Left kidney (tissue), 2 donors: Measurements from ENCODE around the gene RETSAT. TPM values are rescaled to one million over a fixed set of nuclear protein-coding genes. Genes with fewer than 3 reads are reported as not detected.
"Not testable (repeated sequence)": the region's sequence is repeated elsewhere in the genome, so short reads cannot be mapped to it uniquely, and the experiment has no call there.

Experiments used
- DNase-seq: peaks from one replicate; pipeline ENCODE4 v3.0.0-alpha.2; 2013
- polyA plus RNA-seq: library from polyadenylated mRNA; unstranded; fragments of 120-200 nt; gene quantifications from one replicate; pipeline ENCODE4 v1.2.1, GENCODE V29; 2013; ENCODE audit not compliant: insufficient read length

RETSAT gene
- polyA plus RNA-seq, 1 donor, result 26.7 TPM

- not testable (repeated sequence) for DNase-seq
These were observed 28.8 kb upstream of the RETSAT start for GRCh38 chr2:85383151-85383550.

DNA sequence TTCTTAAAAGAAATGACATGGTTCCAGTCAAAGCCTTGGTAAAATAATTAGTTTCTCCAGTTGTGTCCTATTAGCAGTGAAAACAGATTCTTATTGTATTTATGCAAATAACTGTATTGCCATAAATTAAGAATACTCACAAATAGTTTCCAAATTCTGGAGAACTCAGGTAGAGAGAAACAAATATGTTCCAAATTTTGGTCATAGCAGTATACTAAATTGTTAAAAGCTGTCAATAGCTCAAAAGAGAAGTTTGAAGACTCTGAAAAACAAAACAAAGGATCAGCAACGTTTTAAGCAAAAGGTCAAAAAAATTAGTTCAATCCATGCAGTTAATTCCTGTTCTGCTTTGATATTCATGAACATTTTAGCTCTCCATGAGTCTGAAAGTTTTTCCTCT is 25.7 kb upstream of the RETSAT start:
- no peak for DNase-seq

DNA sequence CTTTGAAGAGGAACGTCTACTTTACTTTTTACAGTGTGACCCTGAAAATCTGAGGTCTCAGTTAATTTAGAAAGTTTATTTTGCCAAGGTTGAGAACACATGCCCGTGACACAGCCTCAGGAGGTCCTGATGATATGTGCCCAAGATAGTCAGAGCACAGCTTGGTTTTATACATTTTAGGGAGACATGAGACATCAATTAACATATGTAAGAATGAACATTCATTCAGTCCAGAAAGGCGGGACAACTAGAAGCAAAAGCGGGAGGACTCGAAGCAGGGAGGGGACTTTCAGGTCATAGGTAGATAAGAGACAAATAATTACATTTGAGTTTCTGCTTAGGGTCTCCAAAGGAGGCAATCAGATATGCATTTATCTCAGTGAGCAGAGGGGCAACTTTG is 23.9 kb upstream of the RETSAT start:
- DNase-seq, result no peak

- DNase-seq, result no peak
These were observed 22.8 kb upstream of the RETSAT start for GRCh38 chr2:85377083-85377482.

GRCh38 chr2:85376291-85377065 is 22.1 kb upstream of the RETSAT start:
- DNase-seq, result no peak

DNA sequence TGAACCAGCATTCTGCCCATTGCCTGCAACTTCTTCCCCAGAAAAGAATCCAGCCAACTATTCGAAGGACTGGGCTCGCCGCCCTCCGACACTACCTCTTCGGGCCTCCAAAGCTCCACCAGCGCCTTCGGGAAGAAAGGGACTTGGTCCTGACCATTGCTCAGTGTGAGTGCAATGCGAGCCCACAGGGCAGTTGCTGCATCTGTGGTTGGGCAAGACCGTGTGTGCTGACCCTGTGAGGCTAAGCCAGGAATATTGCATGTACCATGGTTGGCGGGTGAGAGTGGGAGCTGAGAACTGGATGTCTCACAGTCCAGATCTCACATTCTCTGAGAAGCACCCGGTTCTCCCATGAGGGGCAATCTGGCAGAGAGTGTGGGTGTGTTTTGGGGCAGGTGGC is 16.7 kb upstream of the RETSAT start:
- DNase-seq, result no peak

GRCh38 chr2:85369500-85369899 is 15.2 kb upstream of the RETSAT start:
- no peak for DNase-seq

- no peak for DNase-seq
These were observed 14.6 kb upstream of the RETSAT start for GRCh38 chr2:85368921-85369320.

DNA sequence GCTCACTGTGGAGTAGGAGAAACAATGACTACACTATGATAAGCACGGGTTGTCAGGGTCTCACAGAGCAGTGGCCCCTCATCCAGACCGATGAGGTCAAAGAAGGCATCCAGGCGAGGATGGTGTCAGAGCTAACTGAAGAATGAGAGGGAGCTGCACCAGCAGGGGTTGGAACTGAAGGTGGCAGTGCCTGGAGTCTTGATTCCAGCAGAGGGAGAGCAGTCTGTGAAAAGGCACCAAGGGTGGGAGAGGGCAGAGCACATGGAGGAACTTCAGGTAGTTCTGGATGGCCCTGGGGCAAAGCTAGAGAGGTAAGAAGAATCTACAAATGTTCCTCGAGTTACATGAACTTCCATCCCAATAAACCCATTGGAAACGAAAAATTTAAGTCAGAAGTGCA is 12.9 kb upstream of the RETSAT start:
- no peak for DNase-seq

- DNase-seq, result not testable (repeated sequence)
These were observed 8.5 kb upstream of the RETSAT start for GRCh38 chr2:85362653-85363387.

GRCh38 chr2:85357736-85358135 is 3.4 kb upstream of the RETSAT start:
- DNase-seq, result no peak

DNA sequence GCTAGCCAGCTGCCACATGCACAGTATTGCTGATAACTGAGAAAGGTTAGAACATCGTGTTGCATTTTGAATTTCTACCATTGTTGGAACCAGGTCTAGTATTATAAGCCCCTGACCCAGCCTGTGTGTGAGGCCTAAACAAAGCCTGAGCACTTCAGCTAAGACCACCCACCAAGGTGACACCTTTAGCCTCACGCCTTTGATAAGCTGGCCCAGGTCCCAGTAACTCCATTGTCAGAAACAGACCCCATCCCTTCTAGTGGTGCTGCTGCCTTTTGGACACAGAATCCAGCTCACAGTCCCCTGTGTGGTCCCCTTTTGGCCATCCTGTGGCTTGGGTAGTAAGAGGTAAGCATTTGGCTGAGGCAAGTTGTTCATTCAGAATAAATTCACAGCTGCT is 1.9 kb upstream of the RETSAT start:
- no peak for DNase-seq

DNA sequence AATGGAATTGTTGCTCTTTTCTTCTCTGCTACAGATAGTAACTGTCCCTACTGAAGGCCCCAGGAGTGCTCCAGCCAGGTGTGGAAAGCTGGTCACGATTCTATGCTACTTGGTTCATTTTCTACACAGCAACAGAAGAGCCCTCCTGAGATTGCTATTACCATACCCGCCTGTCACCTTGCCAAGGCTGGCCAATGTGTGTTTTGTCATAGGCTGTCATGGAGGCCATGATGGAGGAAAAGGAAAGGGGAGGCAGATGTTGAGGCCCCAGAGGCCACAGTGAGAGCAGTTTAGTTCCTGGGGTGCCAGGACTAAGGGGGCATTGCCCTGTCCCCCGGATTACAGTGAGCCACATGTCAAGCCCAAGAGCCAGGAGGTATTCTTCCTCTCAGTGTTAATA is 1.2 kb upstream of the RETSAT start:
- no peak for DNase-seq

GRCh38 chr2:85355073-85355410 is 714 bp upstream of the RETSAT start:
- DNase-seq, result no peak

DNA sequence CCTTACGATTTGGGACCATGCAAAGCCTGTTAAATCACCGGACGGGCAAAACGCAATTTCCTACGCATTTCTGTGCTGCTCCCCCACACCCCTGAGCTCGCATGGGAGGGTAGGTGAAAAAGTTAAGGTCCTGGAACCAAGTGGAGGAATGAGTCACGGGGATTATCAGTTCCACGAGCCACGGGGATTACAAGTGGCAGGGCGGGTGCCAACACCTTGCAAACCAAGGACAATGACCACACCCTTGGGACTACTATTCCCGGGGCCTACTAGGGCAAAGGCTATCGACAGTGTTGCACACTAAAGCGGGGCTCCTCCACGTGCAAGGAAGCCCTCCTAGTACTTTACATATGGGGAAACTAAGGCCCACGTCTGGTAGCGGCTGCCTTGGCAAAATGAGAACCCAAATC is 447 bp downstream of the RETSAT start:
- no peak for DNase-seq

GRCh38 chr2:85347599-85347998 is 6.7 kb downstream of the RETSAT start:
- no peak for DNase-seq

DNA sequence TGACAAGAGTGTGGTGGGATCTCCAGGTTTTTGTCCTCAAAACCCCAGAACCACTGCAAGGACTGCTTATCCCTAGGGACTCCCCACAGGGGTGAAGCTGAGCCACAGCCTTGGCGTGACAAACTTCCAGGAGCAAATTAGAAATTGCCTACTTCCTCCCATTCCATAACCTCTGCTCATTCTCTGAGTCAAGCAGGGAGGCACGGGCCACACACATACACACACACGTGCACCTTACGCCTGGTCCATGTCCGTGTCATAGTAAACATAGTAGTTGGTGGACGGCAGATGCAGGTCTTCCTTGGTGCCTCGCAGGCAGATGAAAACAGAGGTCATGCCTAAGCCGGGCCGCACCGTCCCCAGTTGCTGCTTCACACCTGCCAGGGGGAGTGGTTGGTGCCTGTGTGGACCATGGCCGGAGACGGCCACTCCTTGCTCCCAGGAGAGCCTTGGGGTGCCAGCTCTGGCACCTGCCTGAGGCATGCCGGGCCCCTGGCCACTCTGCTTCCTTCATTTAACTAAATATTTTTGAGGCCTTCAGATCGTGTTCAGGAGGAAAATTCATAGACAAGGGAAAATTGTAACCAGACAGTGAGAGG is 9.9 kb downstream of the RETSAT start:
- DNase-seq, result no peak

- DNase-seq, result not testable (repeated sequence)
These were observed 11.0 kb downstream of the RETSAT start for GRCh38 chr2:85343207-85343895.

GRCh38 chr2:85342156-85342555 is 12.2 kb downstream of the RETSAT start:
- no peak for DNase-seq

- no peak for DNase-seq
These were observed 12.9 kb downstream of the RETSAT start for GRCh38 chr2:85341269-85342029.

GRCh38 chr2:85340034-85340892 is 14.1 kb downstream of the RETSAT start:
- DNase-seq, result no peak
